GM18526 (cell line): ENCODE measurements around the gene OR2H2.

Source experiments
- POLR2A ChIP-seq: IDR thresholded peaks from 3 replicates; pipeline ENCODE4 v1.6.1; 2011; ENCODE audit not compliant: insufficient read length; ENCODE audit errors: extremely low read depth

Gene OR2H2

DNA sequence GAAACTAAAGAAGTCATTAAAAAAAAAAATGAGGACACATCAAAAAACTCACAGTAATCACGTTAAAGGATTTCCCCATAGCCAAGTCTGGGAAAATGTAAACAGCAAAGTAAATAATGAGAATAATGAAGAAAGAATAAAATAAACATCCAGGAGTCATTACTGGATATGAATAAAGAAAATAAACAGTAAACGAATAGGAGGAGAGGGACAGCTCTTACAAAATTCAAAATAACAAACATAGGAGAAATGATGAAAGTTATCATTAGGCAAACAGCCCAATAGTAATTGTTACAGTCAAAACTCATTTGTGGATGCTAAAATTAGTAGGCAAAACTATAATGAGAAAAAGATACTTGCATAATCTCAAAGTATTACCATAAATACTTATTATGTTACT is 17.4 kb upstream of the OR2H2 start:
- TF ChIP-seq POLR2A = no peak

GRCh38 chr6:29567991-29568390 is 16.9 kb upstream of the OR2H2 start:
- no peak for TF ChIP-seq POLR2A

DNA sequence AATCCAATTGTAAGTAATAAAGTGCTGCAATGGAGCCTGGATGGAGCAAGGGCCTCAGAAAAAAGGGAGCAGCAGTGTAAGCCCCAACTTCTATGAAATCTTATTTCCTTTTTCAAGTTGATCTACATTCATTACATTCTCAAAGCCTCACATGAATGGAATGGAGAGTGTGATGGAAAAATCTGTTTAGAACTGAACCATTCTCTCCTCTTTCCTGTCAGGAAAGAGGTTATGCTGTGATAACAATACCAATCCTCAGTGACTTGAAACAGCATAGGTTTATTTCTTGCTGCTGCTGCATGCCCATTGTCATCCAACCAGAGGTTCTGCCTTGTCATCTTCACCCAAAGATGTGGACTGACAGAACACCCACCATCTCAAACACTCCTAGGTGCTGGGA is 8.9 kb upstream of the OR2H2 start:
- TF ChIP-seq POLR2A = no peak

DNA sequence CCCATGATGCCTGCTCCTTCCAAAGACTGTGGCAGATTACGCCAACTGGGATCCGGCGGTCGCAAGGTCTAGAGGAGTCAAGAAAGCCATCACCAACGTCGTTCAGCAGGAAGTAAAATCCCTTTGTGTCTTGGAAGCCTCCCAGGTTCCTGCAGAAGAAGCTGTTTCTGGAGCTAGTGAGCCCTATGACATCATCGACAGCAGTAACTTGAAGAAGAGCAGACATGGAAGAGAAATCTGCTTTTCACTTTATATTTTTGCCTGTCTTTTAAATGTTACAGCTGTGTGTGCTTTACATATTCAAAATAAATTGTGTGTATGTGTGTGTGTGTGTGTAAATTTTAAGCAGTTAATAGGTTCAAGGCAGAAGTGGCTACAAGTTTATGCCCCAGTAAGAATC is 7.4 kb upstream of the OR2H2 start:
- no peak for TF ChIP-seq POLR2A

GRCh38 chr6:29589423-29590048 is 4.6 kb downstream of the OR2H2 start:
- no peak for TF ChIP-seq POLR2A

GRCh38 chr6:29590218-29590808 is 5.4 kb downstream of the OR2H2 start:
- no peak for TF ChIP-seq POLR2A

DNA sequence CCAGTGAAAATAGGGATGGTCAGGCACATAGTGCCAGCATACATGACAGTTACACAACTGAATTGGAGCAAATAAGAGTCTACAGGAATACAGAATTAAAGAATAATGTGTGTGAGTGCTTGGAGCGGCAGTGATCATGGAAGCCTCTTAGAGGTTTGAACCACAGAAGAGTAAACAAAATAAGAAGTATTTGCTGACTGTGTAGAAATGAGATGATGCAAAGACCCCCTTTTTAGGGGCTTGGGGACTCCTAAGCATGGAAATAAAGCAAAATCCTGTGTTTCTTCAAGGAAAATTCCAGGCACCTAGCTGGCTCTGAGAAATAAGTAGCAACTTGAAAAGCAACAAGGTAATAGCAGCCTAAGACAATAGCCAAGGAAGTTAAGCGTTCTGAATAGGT is 6.8 kb downstream of the OR2H2 start:
- no peak for TF ChIP-seq POLR2A

GRCh38 chr6:29593199-29593855 is 8.4 kb downstream of the OR2H2 start:
- TF ChIP-seq POLR2A = no peak

DNA sequence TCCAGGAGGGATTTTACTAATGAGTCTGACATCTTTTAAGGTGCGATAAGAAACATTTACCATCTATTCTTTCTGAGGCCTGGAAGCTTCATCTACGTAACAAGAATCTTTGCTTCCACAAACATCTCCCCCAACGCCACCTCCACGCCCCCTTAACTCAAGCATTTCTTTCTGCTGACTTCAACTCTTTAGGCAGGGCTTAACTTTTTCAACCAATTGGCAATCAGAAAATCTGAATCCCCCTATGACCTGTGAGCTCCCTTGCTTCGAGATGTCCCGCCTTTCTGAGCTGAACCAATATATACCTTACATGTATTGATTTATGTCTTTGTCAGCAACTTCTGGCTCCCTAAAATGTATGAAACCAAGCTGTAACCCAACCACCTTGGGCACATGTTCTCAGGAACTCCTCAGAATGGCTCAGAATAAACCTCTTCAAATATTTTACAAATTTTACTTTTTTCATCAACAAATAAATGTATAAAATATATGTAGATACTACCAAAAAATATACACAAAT is 11.5 kb downstream of the OR2H2 start:
- no peak for TF ChIP-seq POLR2A

GRCh38 chr6:29597184-29597583 is 12.3 kb downstream of the OR2H2 start:
- TF ChIP-seq POLR2A = no peak

GRCh38 chr6:29598172-29598747 is 13.3 kb downstream of the OR2H2 start:
- no peak for TF ChIP-seq POLR2A

- TF ChIP-seq POLR2A = no peak
Measured at GRCh38 chr6:29602564-29603361, 17.8 kb downstream of the OR2H2 start.

DNA sequence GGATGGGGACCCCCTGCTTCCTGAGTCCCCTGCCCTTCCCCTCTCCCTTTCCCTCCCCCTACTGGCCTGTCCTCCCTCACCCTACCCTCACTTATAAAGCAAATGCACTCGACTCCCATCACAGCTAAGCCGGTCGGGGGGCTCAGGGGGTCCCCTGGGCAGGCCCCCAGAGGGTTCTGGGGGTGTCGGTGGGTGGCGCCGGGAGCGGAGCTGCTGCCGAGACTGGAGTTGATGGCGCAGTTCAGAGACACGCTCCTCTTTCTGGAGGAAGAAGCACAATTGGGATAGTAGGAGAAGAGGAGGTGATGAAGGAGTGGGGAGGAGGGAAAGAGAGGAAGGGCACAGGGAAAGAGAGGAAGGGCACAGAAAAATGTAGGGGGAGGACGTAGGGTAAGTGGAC is 18.5 kb downstream of the OR2H2 start:
- no peak for TF ChIP-seq POLR2A

DNA sequence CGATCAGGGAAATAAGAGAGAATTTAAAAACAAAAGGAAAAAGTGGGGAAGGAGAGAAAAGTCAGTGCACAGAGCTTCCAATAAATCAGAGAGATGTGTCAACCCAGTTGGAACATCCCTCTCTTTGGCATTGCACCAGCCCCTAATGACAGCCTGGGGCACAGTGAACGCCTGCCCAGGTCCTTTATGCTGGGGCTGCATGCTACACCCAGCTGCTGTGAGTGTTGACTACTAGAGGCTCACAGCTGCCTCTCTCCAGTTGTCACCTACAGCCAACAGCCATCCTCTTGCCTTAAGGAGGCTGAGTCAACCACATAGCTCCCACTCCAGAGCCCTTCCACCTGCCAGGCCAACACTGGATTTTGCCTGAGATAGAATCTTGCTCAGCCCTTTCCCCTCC is 19.0 kb downstream of the OR2H2 start:
- no peak for TF ChIP-seq POLR2A

DNA sequence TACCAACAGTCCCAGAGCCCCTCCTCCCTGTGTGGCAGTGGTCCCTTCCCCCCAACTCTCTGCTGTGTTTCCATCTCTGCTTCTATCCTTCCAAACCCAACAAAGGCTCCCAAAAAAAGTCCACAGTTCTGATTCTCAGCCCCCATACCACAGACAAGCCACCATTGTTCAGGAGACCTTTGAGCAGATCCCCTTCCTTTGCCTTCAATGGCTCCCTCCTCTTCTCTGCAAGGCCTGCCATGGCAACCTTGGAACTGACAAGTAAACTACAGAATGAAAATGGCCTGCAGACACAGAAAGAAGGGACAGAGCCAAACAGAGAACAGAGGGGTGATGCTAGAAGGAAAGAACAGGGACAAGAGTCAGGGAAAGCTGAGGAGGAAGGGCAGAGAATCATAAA is 23.2 kb downstream of the OR2H2 start:
- no peak for TF ChIP-seq POLR2A
